Stimulated activated naive B cell treated with anti-CD40 and anti-IgM and Interleukin-4, amounts not matched to agents 10 μg/mL and 1 μg/mL and 100 μg/mL, for 72 hours (primary cell): ENCODE results near the gene SETD2.
A peak's percentile ranks its signal among the peaks of the same experiment; 100 is the strongest.
"Not testable (repeated sequence)": the region's sequence is repeated elsewhere in the genome, so short reads cannot be mapped to it uniquely, and the experiment has no call there.

ENCODE experiments used
- ATAC-seq, 2 donors: fragments of 150-1000 bp; cut with Tn5 transposase; replicated peaks; 2 replicates each; pipeline ENCODE4 v1.10.0; 2021; ENCODE audit warnings: moderate library complexity in 1 of 2
- DNase-seq: peaks from one replicate; pipeline ENCODE4 v3.0.0; 2021
- H3K27ac Mint-ChIP-seq: one replicate; pipeline ENCODE4 v1.8.0; 2022; ENCODE audit warnings: mild to moderate bottlenecking, mixed read lengths
- H3K27me3 Mint-ChIP-seq, 2 donors: one replicate each; pipeline ENCODE4 v1.8.0; 2022; ENCODE audit warnings: mixed read lengths in 2 of 2
- H3K36me3 Mint-ChIP-seq, 2 donors: one replicate each; pipeline ENCODE4 v1.8.0; 2022; ENCODE audit warnings: mixed read lengths in 2 of 2, mild to moderate bottlenecking in 1 of 2
- H3K4me1 Mint-ChIP-seq, 2 donors: one replicate each; pipeline ENCODE4 v1.8.0; 2022; ENCODE audit warnings: mixed read lengths in 2 of 2, mild to moderate bottlenecking in 1 of 2
- H3K4me3 Mint-ChIP-seq, 2 donors: one replicate each; pipeline ENCODE4 v1.8.0; 2022; ENCODE audit warnings: mild to moderate bottlenecking in 2 of 2, mixed read lengths in 2 of 2, moderate library complexity in 1 of 2
- H3K9me3 Mint-ChIP-seq, 2 donors: one replicate each; pipeline ENCODE4 v1.8.0; 2022; ENCODE audit warnings: mixed read lengths in 2 of 2, mild to moderate bottlenecking in 1 of 2

Gene SETD2

GRCh38 chr3:47026432-47026831 is 137.5 kb downstream of the SETD2 start:
- H3K27ac Mint-ChIP-seq, DNase-seq, H3K4me3 Mint-ChIP-seq, H3K9me3 Mint-ChIP-seq, H3K27me3 Mint-ChIP-seq, ATAC-seq: not testable (repeated sequence)
- Mint-ChIP-seq H3K4me1 (peaks cover 17 to 26% of the 10 kb centered on the region in 2 donors), H3K36me3 (peaks cover 12 to 23% of the 10 kb centered on the region in 2 donors)

- Mint-ChIP-seq H3K36me3 (peaks cover 12 to 23% of the 10 kb centered on the region in 2 donors), H3K27ac (peak overlapping the region; percentile 56), H3K27me3 (no peaks in the 10 kb centered on the region), H3K9me3 (no peaks in the 10 kb centered on the region), H3K4me1 (peaks cover 15 to 24% of the 10 kb centered on the region in 2 donors), H3K4me3 (no peak overlapping the region)
- ATAC-seq (no peak), DNase-seq (no peak)
These were observed 139.0 kb downstream of the SETD2 start for GRCh38 chr3:47024932-47025331.

- Mint-ChIP-seq H3K9me3 (no peaks in the 10 kb centered on the region), H3K4me1 (peaks cover 34 to 47% of the 10 kb centered on the region in 2 donors), H3K27ac (no peak overlapping the region), H3K27me3 (no peaks in the 10 kb centered on the region), H3K4me3 (no peak overlapping the region), H3K36me3 (peaks cover 15 to 27% of the 10 kb centered on the region in 2 donors)
- no peak for ATAC-seq
- no peak for DNase-seq
These were observed 141.3 kb downstream of the SETD2 start for GRCh38 chr3:47022641-47023071.

- Mint-ChIP-seq H3K4me1 (peaks cover 40 to 52% of the 10 kb centered on the region in 2 donors), H3K36me3 (peaks cover 21 to 27% of the 10 kb centered on the region in 2 donors), H3K27ac (peak overlapping the region; percentile 57), H3K4me3 (no peak overlapping the region), H3K27me3 (no peaks in the 10 kb centered on the region), H3K9me3 (no peaks in the 10 kb centered on the region)
- ATAC-seq: no peak
- DNase-seq: no peak
These were observed 143.6 kb downstream of the SETD2 start for GRCh38 chr3:47020311-47020710.

GRCh38 chr3:47019201-47019600 is 144.7 kb downstream of the SETD2 start:
- DNase-seq: peak; percentile 39
- Mint-ChIP-seq H3K27ac (peak overlapping the region; percentile 22), H3K9me3 (no peaks in the 10 kb centered on the region), H3K36me3 (peaks cover 23 to 25% of the 10 kb centered on the region in 2 donors), H3K27me3 (no peaks in the 10 kb centered on the region), H3K4me1 (peaks cover 35 to 47% of the 10 kb centered on the region in 2 donors), H3K4me3 (no peak overlapping the region)
- ATAC-seq: peak; percentile 80 to 82

- Mint-ChIP-seq H3K4me1 (peaks cover 35 to 47% of the 10 kb centered on the region in 2 donors), H3K27ac (peak overlapping the region; percentile 82), H3K4me3 (no peak overlapping the region), H3K27me3 (no peaks in the 10 kb centered on the region), H3K36me3 (peaks cover 24 to 31% of the 10 kb centered on the region in 2 donors), H3K9me3 (no peaks in the 10 kb centered on the region)
- DNase-seq (no peak), ATAC-seq (no peak)
These were observed 145.7 kb downstream of the SETD2 start for GRCh38 chr3:47018269-47018611.

GRCh38 chr3:47017504-47018268 is 146.2 kb downstream of the SETD2 start:
- peak overlapping the region; percentile 95 for H3K27ac Mint-ChIP-seq

GRCh38 chr3:47016934-47017435 is 146.9 kb downstream of the SETD2 start:
- H3K36me3 Mint-ChIP-seq: peaks cover 24 to 35% of the 10 kb centered on the region in 2 donors
- H3K4me1 Mint-ChIP-seq: peaks cover 35 to 47% of the 10 kb centered on the region in 2 donors
- ATAC-seq: peak; percentile 76 to 80
- DNase-seq: no peak
- no peaks in the 10 kb centered on the region for H3K27me3 Mint-ChIP-seq
- H3K27ac Mint-ChIP-seq: peak overlapping the region; percentile 95
- peak overlapping the region; percentile 23 to 63 for H3K4me3 Mint-ChIP-seq
- H3K9me3 Mint-ChIP-seq: no peaks in the 10 kb centered on the region

More at GRCh38 chr3:47017504-47018268, 146.2 kb downstream of the SETD2 start:
- Mint-ChIP-seq H3K27me3 (no peaks in the 10 kb centered on the region), H3K4me3 (peak overlapping the region in 1 of 2 donors; percentile 23), H3K9me3 (no peaks in the 10 kb centered on the region), H3K4me1 (peaks cover 35 to 47% of the 10 kb centered on the region in 2 donors), H3K36me3 (peaks cover 24 to 32% of the 10 kb centered on the region in 2 donors)
- DNase-seq (no peak), ATAC-seq (no peak)

- H3K4me1 Mint-ChIP-seq: peaks cover 35 to 47% of the 10 kb centered on the region in 2 donors
- peak overlapping the region; percentile 95 for H3K27ac Mint-ChIP-seq
- DNase-seq (no peak), ATAC-seq (no peak)
- no peaks in the 10 kb centered on the region for H3K9me3 Mint-ChIP-seq
- H3K4me3 Mint-ChIP-seq: peak overlapping the region in 1 of 2 donors; percentile 23
- H3K36me3 Mint-ChIP-seq: peaks cover 24 to 35% of the 10 kb centered on the region in 2 donors
- H3K27me3 Mint-ChIP-seq: no peaks in the 10 kb centered on the region
These were observed 147.6 kb downstream of the SETD2 start for GRCh38 chr3:47016086-47016933.

- H3K27ac Mint-ChIP-seq: peak overlapping the region; percentile 70
- H3K9me3 Mint-ChIP-seq: no peaks in the 10 kb centered on the region
- no peaks in the 10 kb centered on the region for H3K27me3 Mint-ChIP-seq
- DNase-seq: no peak
- ATAC-seq: no peak
- peaks cover 35 to 44% of the 10 kb centered on the region in 2 donors for H3K4me1 Mint-ChIP-seq
- peaks cover 24 to 39% of the 10 kb centered on the region in 2 donors for H3K36me3 Mint-ChIP-seq
- H3K4me3 Mint-ChIP-seq: no peak overlapping the region
These were observed 148.8 kb downstream of the SETD2 start for GRCh38 chr3:47015151-47015550.

- H3K27me3 Mint-ChIP-seq: no peaks in the 10 kb centered on the region
- H3K9me3 Mint-ChIP-seq: no peaks in the 10 kb centered on the region
- no peak for ATAC-seq
- peaks cover 30 to 41% of the 10 kb centered on the region in 2 donors for H3K4me1 Mint-ChIP-seq
- peaks cover 30 to 43% of the 10 kb centered on the region in 2 donors for H3K36me3 Mint-ChIP-seq
- no peak for DNase-seq
- peak overlapping the region; percentile 31 for H3K27ac Mint-ChIP-seq
- H3K4me3 Mint-ChIP-seq: no peak overlapping the region
These were observed 149.9 kb downstream of the SETD2 start for GRCh38 chr3:47014036-47014435.

- no peaks in the 10 kb centered on the region for H3K27me3 Mint-ChIP-seq
- H3K27ac Mint-ChIP-seq: peak overlapping the region; percentile 85
- DNase-seq (no peak), ATAC-seq (no peak)
- no peak overlapping the region for H3K4me3 Mint-ChIP-seq
- no peaks in the 10 kb centered on the region for H3K9me3 Mint-ChIP-seq
- H3K36me3 Mint-ChIP-seq: peaks cover 25 to 37% of the 10 kb centered on the region in 2 donors
- peaks cover 24 to 33% of the 10 kb centered on the region in 2 donors for H3K4me1 Mint-ChIP-seq
These were observed 150.7 kb downstream of the SETD2 start for GRCh38 chr3:47013231-47013630.

GRCh38 chr3:47012342-47013230 is 151.3 kb downstream of the SETD2 start:
- Mint-ChIP-seq H3K9me3 (no peaks in the 10 kb centered on the region), H3K27me3 (no peaks in the 10 kb centered on the region), H3K36me3 (peaks cover 23 to 32% of the 10 kb centered on the region in 2 donors), H3K27ac (peak overlapping the region; percentile 85), H3K4me3 (no peak overlapping the region), H3K4me1 (peaks cover 19 to 26% of the 10 kb centered on the region in 2 donors)
- no peak for DNase-seq
- ATAC-seq: no peak
